HG02884 (cell line): ENCODE results near the gene ACSF3.

ENCODE experiments used
- ATAC-seq: cut with Tn5 transposase; IDR thresholded peaks from one replicate; pipeline ENCODE4 v1.9.1; 2021; ENCODE audit warnings: mild to moderate bottlenecking, moderate library complexity; ENCODE audit not compliant: unreplicated experiment

The ACSF3 gene

DNA sequence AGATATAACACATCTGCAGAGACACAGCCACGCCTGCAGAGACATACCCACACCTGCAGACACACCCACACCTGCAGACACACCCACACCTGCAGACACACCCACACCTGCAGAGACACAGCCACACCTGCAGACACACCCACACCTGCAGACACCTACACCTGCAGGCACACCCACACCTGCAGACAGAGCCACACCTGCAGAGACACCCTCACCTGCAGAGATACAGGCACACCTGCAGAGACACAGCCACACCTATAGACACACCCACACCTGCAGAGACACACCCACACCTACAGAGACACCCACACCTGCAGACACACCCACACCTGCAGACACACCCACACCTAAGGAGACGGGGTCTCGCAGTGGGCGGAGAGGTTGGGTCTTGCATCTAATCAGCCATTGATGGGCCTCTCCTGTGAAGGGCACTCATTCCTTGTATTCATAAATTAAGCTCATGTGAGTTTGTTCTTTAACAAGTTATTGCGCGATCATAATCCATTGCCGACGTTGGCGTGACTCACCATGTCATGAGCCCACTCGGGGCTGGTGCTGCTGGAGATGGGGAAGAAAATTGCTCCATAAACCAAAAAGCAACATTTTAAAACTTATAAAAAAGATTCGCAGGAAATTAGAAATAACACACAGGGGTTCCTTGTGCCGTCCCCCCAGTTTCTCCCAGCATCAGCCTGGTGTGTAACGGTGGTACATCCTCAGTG, 49.0 kb downstream of the ACSF3 start:
- ATAC-seq: no peak

DNA sequence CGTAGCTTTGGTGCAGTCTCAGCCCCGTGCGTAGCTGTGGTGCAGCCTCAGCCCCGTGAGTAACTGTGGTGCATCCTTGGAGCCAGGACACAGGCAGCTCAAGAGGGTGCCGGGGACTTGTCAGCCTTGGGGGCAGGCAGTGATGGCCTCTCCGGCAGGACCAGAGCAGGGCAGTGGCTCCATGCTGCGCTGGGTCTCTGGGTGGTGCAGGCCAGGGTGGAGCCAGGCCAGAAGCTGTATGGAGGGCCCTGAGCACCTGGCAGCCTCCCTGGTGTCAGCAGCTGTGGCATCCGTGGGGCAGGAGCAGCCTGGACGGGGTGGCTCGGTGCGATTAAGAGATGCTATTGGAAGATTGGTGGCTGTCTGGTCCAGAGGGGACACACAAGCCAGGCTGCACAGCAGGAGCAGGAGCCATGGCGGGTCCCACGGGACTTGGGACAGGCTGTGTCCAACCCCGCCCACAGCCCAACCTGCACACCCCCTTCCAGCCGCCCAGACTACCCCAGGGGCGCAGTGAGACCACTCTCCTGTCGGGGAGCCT, 49.6 kb downstream of the ACSF3 start:
- ATAC-seq: no peak

DNA sequence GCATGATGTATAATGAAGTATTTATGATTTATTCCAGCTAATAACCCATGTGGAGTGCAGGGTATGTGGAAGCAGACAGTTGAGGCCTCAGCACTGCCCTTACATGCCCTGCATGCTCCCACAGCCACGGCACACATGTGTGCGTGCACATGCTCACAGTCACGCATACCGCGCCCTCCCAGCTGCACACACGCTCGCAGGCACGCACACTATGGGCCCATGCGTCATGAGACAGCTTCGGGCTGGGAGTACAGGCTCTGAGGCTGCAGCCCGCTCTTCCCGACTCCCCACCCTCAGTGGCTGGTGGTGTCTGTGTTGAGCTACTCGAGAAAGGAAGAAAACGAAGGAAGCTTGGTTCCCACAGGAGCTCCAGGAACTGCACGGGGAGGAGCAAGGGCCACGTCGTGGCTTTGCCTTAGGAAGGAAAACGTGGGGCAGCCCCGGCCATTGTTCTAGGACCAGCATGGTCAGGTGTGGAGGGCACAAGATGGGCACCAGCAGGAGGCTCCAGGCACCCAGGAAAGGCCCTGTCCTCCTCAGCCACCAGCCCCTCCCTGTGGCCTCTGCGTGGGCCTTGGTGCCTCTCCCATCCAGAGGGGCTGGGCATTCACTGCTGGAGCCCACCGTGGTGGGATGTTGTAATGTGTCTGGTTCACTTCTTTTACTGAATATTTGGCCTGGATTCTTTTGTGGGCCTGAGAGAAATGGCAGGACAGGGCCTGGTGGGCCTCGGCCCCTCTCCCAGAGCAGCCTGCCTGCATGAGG, 50.4 kb downstream of the ACSF3 start:
- ATAC-seq: no peak

DNA sequence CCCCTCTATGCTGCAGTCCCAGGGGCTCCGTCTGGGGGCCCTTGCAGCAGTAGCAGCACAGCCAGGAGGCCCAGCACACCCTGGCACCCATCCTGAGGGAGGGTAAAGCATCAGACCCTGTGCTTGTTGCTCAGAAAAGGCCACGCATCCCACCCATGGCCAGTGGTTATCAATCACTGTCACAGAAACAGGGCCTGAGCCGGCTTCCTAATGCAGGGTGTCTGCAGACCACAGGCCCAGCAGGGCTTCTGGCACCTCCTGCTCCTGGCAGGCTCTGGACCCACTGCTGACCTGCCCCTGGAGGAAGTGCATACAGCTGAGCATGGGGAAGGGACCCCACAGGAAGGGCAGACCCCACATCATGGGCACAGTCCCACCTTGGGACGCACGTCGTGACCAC, 51.0 kb downstream of the ACSF3 start:
- ATAC-seq: no peak

DNA sequence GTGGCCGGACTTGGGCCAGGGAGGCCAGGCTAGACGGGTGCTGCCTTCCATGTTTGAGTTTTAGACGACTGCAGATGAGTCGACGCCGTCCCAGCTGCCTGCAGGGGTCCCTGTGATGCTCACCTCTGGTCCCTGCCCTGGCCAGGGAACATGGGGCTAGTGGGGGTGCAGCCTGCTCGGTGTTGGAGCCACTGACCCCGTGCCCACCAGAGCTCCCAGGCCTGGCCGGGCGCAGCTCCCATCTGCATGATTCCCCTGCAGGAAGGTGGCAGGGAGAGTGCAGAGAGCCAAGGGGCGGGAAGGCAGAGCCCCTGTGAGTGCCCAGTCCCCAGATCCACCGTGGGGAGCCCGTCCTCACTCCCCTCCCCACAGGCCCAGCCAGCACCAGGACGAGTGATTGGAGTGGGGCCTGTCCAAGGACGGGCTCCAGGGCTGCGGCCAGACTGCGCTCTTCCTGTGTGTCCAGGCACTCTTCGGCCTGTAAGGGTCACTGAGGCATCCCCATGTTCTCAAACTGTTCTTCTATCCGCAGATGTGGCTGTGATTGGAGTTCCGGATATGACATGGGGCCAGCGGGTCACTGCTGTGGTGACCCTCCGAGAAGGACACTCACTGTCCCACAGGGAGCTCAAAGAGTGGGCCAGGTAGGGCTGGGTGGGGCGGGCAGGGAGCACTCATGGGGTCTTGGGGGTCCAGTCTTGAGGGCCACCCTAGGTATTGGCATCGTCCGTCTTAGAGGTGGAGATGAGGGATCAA, 51.9 kb downstream of the ACSF3 start:
- ATAC-seq: no peak

DNA sequence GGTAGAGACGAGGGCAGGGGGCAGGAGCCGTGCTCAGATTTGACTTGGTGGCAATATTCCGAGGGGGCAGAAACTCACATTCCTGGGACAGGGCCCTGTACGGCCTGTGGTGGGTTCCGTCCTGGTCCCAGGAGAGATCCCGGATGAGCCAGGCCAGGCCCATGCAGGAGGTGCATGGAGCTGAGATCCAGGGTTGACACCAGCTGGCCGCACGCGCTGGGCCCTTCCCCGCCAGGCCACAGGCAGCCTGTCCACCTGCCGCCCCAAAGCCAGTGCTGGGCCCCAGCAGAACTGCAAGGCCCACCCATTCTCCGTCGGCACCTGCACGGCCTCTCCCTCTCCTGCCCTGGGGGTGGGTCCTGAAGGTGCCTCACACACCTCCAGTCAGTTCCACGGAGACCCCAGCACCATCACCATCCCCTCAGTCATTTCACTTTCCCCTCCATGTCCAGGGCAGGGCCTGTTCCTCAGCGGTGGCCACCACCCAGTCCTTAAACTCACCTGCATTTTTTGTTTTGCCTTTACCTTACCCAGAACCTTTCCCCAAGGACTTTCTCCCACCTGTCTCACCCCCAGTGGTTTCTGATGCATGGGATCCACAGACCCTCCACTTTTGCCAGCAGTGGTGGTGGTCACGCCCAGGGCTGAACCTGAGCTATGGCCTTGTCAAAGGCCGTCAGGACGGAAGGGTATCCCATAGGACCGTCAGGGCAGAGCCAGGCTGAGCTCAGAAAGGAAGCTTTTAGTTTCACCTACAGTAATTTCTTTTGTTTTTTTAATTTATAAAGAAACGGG, 52.8 kb downstream of the ACSF3 start:
- ATAC-seq: no peak

DNA sequence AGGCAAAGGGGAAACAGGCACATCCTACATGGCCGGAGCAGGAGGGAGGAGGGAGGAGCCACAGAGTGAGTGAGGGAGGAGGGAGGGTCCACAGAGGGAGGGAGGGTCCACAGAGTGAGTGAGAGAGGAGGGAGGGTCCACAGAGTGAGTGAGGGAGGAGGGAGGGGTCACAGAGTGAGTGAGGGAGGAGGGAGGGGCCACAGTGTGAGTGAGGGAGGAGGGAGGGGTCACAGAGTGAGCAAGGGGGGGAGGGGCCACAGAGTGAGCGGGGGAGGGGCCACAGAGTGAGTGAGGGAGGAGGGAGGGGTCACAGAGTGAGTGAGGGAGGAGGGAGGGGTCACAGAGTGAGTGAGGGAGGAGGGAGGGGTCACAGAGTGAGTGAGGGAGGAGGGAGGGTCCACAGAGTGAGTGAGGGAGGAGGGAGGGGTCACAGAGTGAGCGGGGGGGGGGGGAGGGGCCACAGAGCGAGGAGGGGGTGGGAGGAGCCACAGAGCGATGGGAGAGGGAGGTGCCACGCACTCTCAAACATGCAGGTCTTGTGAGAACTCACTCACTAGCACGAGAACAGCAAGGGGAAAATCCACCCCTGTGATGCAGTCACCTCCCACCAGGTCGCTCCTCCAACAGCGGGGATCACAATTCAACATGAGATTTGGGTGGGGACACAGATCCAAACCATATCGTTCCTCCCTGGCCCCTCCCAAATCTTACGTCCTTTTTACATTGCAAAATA, 53.6 kb downstream of the ACSF3 start:
- ATAC-seq: no peak

DNA sequence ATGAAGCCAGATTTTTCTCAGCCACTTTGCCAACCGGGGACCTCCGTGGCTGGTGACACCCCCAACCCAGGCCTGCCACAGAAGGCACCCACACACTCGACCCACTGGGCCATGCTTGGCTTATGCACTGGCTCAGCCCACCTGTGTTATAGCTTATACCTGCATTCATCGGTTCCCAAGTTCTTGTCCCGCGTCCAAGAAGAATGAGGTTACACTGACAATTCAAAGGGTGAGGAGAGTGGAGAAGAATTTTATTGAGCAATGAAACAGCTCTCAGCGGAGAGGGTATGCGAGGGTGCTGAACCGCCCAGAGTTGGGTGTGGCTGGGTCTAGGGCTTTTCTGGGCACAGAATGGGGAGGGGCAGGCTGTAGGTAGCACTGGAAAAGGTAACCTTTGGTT, 55.7 kb downstream of the ACSF3 start:
- ATAC-seq: no peak

DNA sequence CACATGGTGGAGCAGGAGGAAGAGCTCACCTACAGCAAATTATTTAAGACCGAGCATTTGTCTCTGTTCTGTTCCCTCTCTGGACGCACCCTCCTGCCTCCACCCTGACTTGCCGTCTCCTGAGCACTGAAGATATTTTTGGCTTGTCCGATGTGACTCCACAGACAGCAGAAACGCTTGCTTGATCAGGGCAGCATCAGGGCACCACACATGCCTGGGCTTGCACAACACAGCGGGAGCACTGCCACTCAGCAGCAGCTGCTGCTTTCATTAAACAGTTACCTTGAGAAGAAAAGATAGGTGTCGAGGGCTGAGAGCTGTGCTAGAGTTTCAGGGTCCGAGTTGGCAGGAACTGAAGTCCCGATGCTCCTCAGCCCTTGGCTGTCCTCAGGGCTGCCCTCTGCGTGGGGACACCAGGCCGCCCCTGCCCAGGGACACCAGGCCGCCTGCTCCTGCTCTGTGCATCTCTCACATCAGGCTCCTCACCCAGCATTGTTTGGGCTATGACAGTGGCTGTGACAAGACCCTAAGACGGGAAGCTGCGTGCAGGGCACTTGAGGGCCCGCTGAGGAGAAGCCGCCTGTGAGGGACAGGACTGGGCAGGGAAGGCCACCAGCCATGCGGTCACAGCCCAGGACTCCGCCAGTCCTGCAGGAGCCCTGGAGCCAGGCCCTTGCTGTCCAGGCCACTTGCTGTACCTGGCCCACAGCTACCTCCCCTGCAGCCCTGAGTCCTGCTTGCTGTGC, 56.6 kb downstream of the ACSF3 start:
- ATAC-seq: no peak

DNA sequence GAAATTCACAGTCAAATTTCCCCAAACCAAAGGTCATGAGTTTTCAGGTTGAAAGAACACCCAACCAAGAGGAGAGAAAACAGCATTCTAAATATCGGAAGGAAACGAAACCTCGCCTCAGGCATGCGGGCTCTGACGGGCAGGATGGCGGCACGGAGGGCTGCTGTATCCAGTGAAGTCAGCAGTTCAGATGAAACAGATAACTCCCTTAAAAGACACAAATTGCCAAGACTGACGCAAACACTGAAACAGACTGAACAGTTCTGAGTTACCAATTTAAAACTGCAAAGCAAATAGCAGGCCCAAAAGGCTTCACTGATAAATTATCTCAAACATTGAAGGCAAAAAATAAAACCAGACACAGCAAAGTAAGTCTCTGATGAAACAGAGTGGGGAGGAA, 57.3 kb downstream of the ACSF3 start:
- ATAC-seq: no peak

DNA sequence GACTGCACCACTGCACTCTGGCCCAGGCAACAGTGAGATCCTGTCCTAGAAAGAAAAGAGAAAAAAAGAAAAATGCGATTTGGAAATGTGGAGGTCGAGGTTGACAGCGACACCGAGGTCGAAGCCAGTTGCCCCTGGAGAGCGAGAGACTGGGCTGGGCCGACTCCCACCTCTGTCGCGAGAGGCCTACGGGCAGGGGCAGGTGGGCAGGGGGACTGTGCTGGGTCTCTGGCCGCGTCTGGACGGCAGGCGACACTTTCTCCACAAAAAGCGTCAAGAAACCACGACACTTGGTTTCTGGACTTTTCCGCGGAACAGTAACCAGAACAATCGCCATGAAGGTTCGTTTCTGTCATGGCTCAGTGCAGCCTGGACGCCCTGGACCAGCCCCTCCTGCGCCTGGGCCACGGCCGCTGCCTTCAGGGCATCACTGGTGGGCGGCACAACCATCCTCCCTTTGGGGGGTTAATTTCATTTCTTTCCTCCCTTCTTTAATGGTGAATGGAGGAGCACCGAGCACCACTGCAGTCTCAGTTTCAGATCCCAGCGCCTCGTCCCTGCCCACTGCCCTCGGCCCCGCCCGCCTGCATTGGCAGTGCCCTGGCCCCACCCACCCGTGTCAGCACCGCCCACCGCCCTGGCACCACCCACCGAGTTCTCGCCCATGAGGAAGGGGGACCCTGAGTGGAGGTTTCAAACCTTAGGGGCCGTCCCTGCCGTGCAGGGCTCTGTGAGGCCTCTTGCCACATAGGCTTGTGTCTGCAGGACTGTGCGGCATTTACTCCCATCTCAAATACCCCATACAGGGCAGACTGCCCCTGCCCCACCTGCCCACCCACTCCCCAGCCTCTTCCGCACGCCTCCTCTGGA, 59.4 kb downstream of the ACSF3 start:
- no peak for ATAC-seq

DNA sequence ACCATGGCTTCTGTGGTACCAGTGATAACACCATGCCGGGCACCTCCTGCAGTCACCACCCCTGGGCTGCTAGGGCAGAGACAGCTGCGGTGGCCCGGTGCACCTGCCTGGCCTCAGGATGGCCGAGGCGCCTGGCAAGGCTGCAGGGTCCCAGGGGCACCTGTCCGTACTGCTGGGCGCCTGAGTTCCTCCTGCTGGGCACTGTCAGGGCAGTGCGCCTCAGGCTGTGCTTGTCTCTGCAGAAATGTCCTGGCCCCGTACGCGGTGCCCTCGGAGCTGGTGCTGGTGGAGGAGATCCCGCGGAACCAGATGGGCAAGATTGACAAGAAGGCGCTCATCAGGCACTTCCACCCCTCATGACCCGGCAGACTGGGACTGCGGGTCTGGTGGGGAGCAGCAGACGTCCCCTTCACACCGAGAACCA, 60.2 kb downstream of the ACSF3 start:
- no peak for ATAC-seq

DNA sequence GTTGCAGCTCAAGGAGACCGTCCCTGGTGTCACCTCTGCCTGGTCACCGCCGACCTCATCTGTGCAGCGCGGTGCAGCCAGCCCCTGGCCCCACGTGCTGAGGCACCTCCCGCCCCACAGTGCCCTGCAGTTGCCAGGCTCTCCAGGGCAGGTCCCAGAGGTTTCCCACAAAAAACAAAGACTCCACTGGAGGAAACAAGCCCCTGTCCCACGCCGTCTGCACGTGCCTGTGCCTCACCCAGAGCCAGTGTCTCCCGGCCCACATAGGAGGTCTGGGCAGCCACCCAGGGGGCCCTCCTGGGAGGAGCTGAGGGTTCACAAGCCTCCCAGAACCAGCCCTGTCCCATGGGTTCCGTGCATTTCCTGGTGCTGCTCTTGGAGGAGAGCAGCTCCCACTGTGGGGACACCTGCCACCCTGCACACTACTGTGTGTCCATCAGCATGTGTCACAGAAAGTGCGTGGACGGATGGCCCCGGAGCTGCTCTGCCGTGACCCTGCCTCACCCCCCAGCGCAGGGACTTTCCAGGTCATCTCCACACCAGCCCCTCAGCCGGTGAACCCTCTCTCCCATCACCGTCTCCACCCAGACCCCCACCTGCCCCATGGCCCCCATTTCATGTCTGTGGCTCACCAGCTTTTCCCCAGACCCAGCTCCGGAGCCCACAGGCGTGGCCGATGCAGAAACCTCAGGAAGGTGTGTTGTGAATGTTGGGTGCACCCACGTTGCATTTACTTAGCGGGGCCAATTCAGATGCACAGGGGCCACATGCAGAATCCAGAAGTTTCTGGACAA, 60.9 kb downstream of the ACSF3 start:
- ATAC-seq: no peak

DNA sequence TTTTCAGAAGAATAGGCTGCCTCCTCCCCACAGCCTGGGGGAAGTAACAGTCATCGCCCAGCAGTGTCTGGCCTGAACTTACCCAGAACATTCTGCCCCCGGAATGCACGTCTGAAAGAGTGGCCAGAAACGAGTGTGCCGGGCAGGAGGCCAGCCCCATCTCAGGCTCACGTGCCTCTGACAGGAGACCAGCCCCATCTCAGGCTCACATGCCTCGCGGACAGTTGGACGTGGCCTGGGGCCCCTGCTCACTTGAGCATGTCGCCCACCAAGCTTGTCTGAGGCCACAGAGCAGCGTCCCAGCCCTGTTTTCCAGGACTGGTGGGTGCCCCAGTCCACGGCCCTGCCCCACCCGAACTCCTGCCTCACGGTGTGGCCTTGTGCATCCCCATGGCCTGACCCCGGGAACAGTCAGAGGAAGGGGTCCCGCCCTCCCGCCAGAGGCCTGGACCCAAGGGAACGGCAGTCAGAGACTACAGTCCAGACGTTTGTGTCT, 61.6 kb downstream of the ACSF3 start:
- ATAC-seq: no peak

DNA sequence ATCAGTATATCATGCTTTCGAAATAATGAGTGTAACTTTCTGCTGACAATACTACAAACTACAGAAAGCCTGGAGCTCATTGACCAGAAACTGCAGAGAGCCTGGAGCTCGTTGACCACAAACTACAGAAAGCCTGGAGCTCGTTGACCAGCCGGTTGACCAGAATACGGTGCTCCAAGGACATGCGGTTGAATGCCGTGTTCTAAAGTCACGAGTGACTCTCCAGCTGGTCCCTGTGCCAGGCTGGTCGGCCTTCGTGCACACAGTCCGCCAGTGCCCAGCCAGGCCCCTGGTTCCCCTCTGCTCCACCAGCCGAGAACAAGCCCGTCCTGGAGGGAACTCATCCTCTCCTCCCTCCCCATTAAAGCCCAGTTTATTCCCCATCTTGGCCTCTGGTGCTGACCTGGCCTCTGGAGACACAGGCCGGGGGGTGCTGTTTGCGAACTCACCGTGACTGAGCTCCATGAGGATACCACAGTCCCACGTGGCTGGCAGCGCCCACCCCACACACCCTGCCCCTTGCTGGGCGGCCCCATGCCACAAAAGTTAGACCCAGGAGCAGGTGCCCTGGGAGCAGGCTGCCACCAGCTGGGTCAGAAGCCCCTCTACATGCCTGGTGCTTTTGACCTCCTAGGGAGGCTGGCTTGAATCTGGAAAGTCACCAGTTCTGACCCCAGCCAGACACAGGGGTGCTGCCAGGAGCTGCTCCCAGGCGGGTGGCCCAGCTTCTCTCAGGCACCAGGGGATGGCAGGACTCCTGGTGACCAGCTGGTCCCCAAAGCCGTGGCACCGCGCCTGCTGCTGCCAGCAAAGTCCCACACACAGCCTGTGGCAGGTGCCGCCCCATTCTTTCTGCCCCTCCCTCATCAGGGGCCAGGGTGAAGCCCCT, 62.4 kb downstream of the ACSF3 start:
- no peak for ATAC-seq
